Right atrium auricular region (tissue), 2 donors: ENCODE results near the gene B4GALT3. TPM values are rescaled to one million over a fixed set of nuclear protein-coding genes. Genes with fewer than 3 reads are reported as not detected.
"Not testable (repeated sequence)": the region's sequence is repeated elsewhere in the genome, so short reads cannot be mapped to it uniquely, and the experiment has no call there.

Experiments used
- DNase-seq: peaks from one replicate; pipeline ENCODE4 v3.0.0-alpha.2; 2019; ENCODE audit warnings: low spot score
- H3K27ac ChIP-seq, 2 donors: fragments of 200-600 bp; sonication (generic); 1 replicate in 1 of 2; 2 replicates in 1 of 2; pipeline ENCODE4 v1.5.1; 2016 to 2019
- H3K27me3 ChIP-seq, 2 donors: fragments of 200-600 bp; sonication (generic); one replicate each; pipeline versions ENCODE4 v1.5.1 to v1.6.0; 2017 to 2019
- H3K36me3 ChIP-seq: fragments of 200-600 bp; sonication (generic); one replicate; pipeline ENCODE4 v1.5.1; 2016
- H3K4me1 ChIP-seq, 2 donors: fragments of 200-600 bp; sonication (generic); one replicate each; pipeline versions ENCODE4 v1.5.1 to v1.6.0; 2017 to 2019
- H3K4me3 ChIP-seq, 2 donors: fragments of 200-600 bp; sonication (generic); 1 replicate in 1 of 2; 2 replicates in 1 of 2; pipeline ENCODE4 v1.5.1; 2017 to 2019; ENCODE audit warnings: mild to moderate bottlenecking in 1 of 2, moderate library complexity in 1 of 2
- H3K9me3 ChIP-seq, 2 donors: fragments of 200-600 bp; sonication (generic); one replicate each; pipeline ENCODE4 v1.5.1; 2019
- total RNA-seq, 2 donors: library from RNA; depleted of rRNA; stranded (reverse); fragments of >200 nt; gene quantifications; one replicate each; pipeline ENCODE4 v1.1.0, GENCODE V29; 2016
- TF ChIP-seq, protein P1 (sequence below), 2 donors: fragments of 200-600 bp; sonication (generic); IDR thresholded peaks; one replicate each; pipeline ENCODE4 v1.5.1; 2019; ENCODE audit warnings: antibody characterized with exemption in 2 of 2

B4GALT3 gene
- total RNA-seq, result 10 to 100 TPM; 24.3 to 32.7 TPM

GRCh38 chr1:161177112-161177935 is at the start of gene B4GALT3:
B4GALT3 (minus strand) TSS chr1:161177507; CDS start chr1:161176060, 1,447 bp downstream.
- DNase-seq, result peak; percentile 89
- peaks cover 3 to 31% of the 10 kb centered on the region in 2 donors for H3K4me1 ChIP-seq
- H3K27me3 ChIP-seq, result no peaks in the 10 kb centered on the region
- H3K4me3 ChIP-seq, result peak within 1 kb of the TSS; percentile 77 to 93
- H3K27ac ChIP-seq, result peak within 1 kb of the TSS; percentile 86 to 89
- peaks cover 36% of the 10 kb centered on the region for H3K36me3 ChIP-seq
- no peaks in the 10 kb centered on the region for H3K9me3 ChIP-seq
- TF ChIP-seq, protein P1, sequence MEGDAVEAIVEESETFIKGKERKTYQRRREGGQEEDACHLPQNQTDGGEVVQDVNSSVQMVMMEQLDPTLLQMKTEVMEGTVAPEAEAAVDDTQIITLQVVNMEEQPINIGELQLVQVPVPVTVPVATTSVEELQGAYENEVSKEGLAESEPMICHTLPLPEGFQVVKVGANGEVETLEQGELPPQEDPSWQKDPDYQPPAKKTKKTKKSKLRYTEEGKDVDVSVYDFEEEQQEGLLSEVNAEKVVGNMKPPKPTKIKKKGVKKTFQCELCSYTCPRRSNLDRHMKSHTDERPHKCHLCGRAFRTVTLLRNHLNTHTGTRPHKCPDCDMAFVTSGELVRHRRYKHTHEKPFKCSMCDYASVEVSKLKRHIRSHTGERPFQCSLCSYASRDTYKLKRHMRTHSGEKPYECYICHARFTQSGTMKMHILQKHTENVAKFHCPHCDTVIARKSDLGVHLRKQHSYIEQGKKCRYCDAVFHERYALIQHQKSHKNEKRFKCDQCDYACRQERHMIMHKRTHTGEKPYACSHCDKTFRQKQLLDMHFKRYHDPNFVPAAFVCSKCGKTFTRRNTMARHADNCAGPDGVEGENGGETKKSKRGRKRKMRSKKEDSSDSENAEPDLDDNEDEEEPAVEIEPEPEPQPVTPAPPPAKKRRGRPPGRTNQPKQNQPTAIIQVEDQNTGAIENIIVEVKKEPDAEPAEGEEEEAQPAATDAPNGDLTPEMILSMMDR (IDR thresholded peaks at IDR 0.05), result peak in 1 of 2 donors; percentile 45

- H3K27me3 ChIP-seq, result no peaks in the 10 kb centered on the region
- TF ChIP-seq, protein P1 (IDR thresholded peaks at IDR 0.05), result no peak
- peaks cover 0 to 27% of the 10 kb centered on the region in 2 donors for H3K4me1 ChIP-seq
- H3K9me3 ChIP-seq, result no peaks in the 10 kb centered on the region
- DNase-seq, result no peak
- peaks cover 28% of the 10 kb centered on the region for H3K36me3 ChIP-seq
- peak overlapping the region; percentile 84 to 94 for H3K27ac ChIP-seq
- H3K4me3 ChIP-seq, result peak overlapping the region; percentile 62 to 80
Observed at GRCh38 chr1:161226759-161227158, 49.5 kb upstream of the B4GALT3 start.

- Histone ChIP-seq H3K4me1 (peaks cover 0 to 27% of the 10 kb centered on the region in 2 donors), H3K27me3 (no peaks in the 10 kb centered on the region), H3K27ac (peak overlapping the region; percentile 84 to 94), H3K4me3 (peak overlapping the region; percentile 62 to 80), H3K36me3 (peaks cover 28% of the 10 kb centered on the region), H3K9me3 (no peaks in the 10 kb centered on the region)
- DNase-seq, result no peak
- TF ChIP-seq, protein P1 (IDR thresholded peaks at IDR 0.05), result no peak
Observed at GRCh38 chr1:161226320-161226711, 49.0 kb upstream of the B4GALT3 start.

GRCh38 chr1:161225534-161226319 is 48.4 kb upstream of the B4GALT3 start, which contains the start of gene TOMM40L:
TOMM40L (plus strand) TSS chr1:161226060; CDS start chr1:161226490, 430 bp downstream.
- Histone ChIP-seq H3K4me3 (peak within 1 kb of the TSS; percentile 62 to 80), H3K27me3 (no peaks in the 10 kb centered on the region), H3K4me1 (peaks cover 0 to 27% of the 10 kb centered on the region in 2 donors), H3K27ac (peak within 1 kb of the TSS; percentile 84 to 94), H3K36me3 (peaks cover 27% of the 10 kb centered on the region), H3K9me3 (no peaks in the 10 kb centered on the region)
- TF ChIP-seq, protein P1 (IDR thresholded peaks at IDR 0.05), result peak in 1 of 2 donors; percentile 65
- peak; percentile 97 for DNase-seq

- Histone ChIP-seq H3K36me3 (peaks cover 22% of the 10 kb centered on the region), H3K4me1 (peaks cover 0 to 27% of the 10 kb centered on the region in 2 donors), H3K9me3 (no peaks in the 10 kb centered on the region), H3K27me3 (no peaks in the 10 kb centered on the region), H3K27ac (peak overlapping the region; percentile 54 to 62), H3K4me3 (no peak overlapping the region)
- no peak for DNase-seq
- TF ChIP-seq, protein P1 (IDR thresholded peaks at IDR 0.05), result no peak
Observed at GRCh38 chr1:161225178-161225533, 47.8 kb upstream of the B4GALT3 start.

GRCh38 chr1:161224695-161225087 is 47.4 kb upstream of the B4GALT3 start:
- H3K27ac ChIP-seq, result peak overlapping the region in 1 of 2 donors; percentile 54
- DNase-seq, result not testable (repeated sequence)

More at GRCh38 chr1:161224695-161225087, 47.4 kb upstream of the B4GALT3 start:
- not testable (repeated sequence) for H3K9me3 ChIP-seq, H3K27me3 ChIP-seq, H3K4me3 ChIP-seq
- Histone ChIP-seq H3K36me3 (peaks cover 17% of the 10 kb centered on the region), H3K4me1 (peaks cover 0 to 27% of the 10 kb centered on the region in 2 donors)
